ENCODE measurements around the gene C1orf87.

C1orf87 gene

DNA sequence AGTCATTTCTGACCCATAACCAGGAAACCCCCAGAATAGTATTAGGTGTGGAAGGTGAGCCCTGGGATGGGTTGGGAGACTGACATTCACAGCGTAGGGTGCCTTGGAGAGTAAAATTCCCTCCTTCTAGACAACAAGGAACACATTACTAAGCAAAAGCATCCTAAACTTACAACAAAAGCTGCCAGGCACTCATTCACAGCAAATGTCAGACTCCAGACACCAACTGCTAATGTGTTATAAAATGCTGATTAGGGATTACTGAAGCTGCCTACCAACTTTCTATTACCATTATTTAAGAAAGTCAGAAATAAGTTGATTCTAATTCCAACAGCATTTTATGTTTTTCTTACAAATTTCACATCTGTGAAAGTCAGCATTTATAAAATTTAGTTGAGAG, 40.0 kb upstream of the C1orf87 start:
- Histone ChIP-seq H3K4me1 (ENCODE audit: insufficient read depth, low read length) (no peaks in the 10 kb centered on the region), H2AFZ (ENCODE audit: low read depth, low read length) (no peak overlapping the region), H3K9ac (ENCODE audit: low read depth, low read length) (no peak overlapping the region), H3K79me2 (ENCODE audit: insufficient read depth, low read length) (no peaks in the 10 kb centered on the region), H3K36me3 (ENCODE audit: insufficient read depth, low read length) (no peaks in the 10 kb centered on the region), H3K27ac (ENCODE audit: low read length) (no peak overlapping the region), H3K4me2 (ENCODE audit: insufficient read depth, low read length) (no peak overlapping the region), H3K4me3 (ENCODE audit: low read depth in 1 of 2, low read length in 2 of 2) (no peak overlapping the region), H4K20me1 (ENCODE audit: insufficient read depth, low read length) (no peaks in the 10 kb centered on the region), H3K27me3 (ENCODE audit: insufficient read depth, low read length, poor library complexity) (no peaks in the 10 kb centered on the region), H3K9me3 (ENCODE audit: insufficient read depth, low read length, severe bottlenecking) (no peaks in the 10 kb centered on the region)
- no peak for DNase-seq
- ATAC-seq (ENCODE audit: insufficient read depth, low read depth), result no peak
- TF ChIP-seq, protein P1, sequence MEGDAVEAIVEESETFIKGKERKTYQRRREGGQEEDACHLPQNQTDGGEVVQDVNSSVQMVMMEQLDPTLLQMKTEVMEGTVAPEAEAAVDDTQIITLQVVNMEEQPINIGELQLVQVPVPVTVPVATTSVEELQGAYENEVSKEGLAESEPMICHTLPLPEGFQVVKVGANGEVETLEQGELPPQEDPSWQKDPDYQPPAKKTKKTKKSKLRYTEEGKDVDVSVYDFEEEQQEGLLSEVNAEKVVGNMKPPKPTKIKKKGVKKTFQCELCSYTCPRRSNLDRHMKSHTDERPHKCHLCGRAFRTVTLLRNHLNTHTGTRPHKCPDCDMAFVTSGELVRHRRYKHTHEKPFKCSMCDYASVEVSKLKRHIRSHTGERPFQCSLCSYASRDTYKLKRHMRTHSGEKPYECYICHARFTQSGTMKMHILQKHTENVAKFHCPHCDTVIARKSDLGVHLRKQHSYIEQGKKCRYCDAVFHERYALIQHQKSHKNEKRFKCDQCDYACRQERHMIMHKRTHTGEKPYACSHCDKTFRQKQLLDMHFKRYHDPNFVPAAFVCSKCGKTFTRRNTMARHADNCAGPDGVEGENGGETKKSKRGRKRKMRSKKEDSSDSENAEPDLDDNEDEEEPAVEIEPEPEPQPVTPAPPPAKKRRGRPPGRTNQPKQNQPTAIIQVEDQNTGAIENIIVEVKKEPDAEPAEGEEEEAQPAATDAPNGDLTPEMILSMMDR (IDR thresholded peaks at IDR 0.05; ENCODE audit: borderline replicate concordance, extremely low read depth, low read length, poor library complexity, severe bottlenecking), result no peak
- TF ChIP-seq EZH2 (IDR thresholded peaks at IDR 0.05; ENCODE audit: borderline replicate concordance, low read depth, low read length, severe bottlenecking), result no peak

DNA sequence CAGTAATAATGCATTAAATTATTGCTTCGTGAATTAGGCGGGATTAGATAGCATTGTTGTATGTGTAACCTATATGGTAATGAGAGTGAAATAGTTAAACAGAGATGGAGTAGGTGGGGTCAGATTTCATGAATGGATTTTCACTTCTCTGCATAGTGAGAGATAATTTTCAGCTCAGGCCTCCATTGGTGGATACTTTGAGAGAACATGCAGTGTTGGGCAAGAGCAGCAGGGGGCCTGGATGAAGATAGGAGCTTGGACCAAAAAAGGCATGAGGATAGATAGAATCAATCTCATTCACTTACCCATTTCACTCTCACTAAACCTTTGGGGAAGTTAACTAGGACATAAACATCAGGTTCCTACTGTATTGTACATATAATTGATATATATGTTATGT, 39.5 kb upstream of the C1orf87 start:
- Histone ChIP-seq H3K4me1 (ENCODE audit: insufficient read depth, low read length) (no peaks in the 10 kb centered on the region), H3K9me3 (ENCODE audit: insufficient read depth, low read length, severe bottlenecking) (no peaks in the 10 kb centered on the region), H3K4me3 (ENCODE audit: low read depth in 1 of 2, low read length in 2 of 2) (no peak overlapping the region), H3K36me3 (ENCODE audit: insufficient read depth, low read length) (no peaks in the 10 kb centered on the region), H2AFZ (ENCODE audit: low read depth, low read length) (no peak overlapping the region), H3K79me2 (ENCODE audit: insufficient read depth, low read length) (no peaks in the 10 kb centered on the region), H3K4me2 (ENCODE audit: insufficient read depth, low read length) (no peak overlapping the region), H3K9ac (ENCODE audit: low read depth, low read length) (no peak overlapping the region), H3K27me3 (ENCODE audit: insufficient read depth, low read length, poor library complexity) (no peaks in the 10 kb centered on the region), H4K20me1 (ENCODE audit: insufficient read depth, low read length) (no peaks in the 10 kb centered on the region), H3K27ac (ENCODE audit: low read length) (no peak overlapping the region)
- DNase-seq, result no peak
- TF ChIP-seq, protein P1 (IDR thresholded peaks at IDR 0.05; ENCODE audit: borderline replicate concordance, extremely low read depth, low read length, poor library complexity, severe bottlenecking), result no peak
- TF ChIP-seq EZH2 (IDR thresholded peaks at IDR 0.05; ENCODE audit: borderline replicate concordance, low read depth, low read length, severe bottlenecking), result no peak
- ATAC-seq (ENCODE audit: insufficient read depth, low read depth), result no peak

DNA sequence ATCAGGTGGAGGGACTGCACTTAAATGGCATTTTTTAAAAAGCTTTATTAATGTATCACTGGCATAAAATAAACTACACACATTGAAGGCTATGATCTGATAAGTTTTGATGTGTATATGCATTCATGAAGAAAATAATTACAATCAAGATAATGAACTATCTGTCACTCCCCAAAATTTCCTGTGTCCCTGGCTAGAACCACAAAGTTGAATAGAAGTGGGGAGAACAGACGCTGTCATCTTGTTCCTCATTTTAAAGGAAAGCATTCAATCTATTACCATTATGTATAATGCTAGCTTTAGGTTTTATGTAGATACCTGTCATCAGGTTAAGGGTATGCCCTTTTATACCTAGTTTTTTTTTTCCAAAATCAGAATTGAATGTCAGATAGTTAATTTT, 38.1 kb upstream of the C1orf87 start:
- Histone ChIP-seq H3K9me3 (ENCODE audit: insufficient read depth, low read length, severe bottlenecking) (no peaks in the 10 kb centered on the region), H3K4me3 (ENCODE audit: low read depth in 1 of 2, low read length in 2 of 2) (no peak overlapping the region), H3K27me3 (ENCODE audit: insufficient read depth, low read length, poor library complexity) (no peaks in the 10 kb centered on the region), H3K27ac (ENCODE audit: low read length) (no peak overlapping the region), H4K20me1 (ENCODE audit: insufficient read depth, low read length) (no peaks in the 10 kb centered on the region), H3K79me2 (ENCODE audit: insufficient read depth, low read length) (no peaks in the 10 kb centered on the region), H3K36me3 (ENCODE audit: insufficient read depth, low read length) (no peaks in the 10 kb centered on the region), H2AFZ (ENCODE audit: low read depth, low read length) (no peak overlapping the region), H3K4me1 (ENCODE audit: insufficient read depth, low read length) (no peaks in the 10 kb centered on the region), H3K4me2 (ENCODE audit: insufficient read depth, low read length) (no peak overlapping the region), H3K9ac (ENCODE audit: low read depth, low read length) (no peak overlapping the region)
- no peak for ATAC-seq (ENCODE audit: insufficient read depth, low read depth)
- TF ChIP-seq, protein P1 (IDR thresholded peaks at IDR 0.05; ENCODE audit: borderline replicate concordance, extremely low read depth, low read length, poor library complexity, severe bottlenecking), result no peak
- TF ChIP-seq EZH2 (IDR thresholded peaks at IDR 0.05; ENCODE audit: borderline replicate concordance, low read depth, low read length, severe bottlenecking), result no peak
- DNase-seq, result no peak

DNA sequence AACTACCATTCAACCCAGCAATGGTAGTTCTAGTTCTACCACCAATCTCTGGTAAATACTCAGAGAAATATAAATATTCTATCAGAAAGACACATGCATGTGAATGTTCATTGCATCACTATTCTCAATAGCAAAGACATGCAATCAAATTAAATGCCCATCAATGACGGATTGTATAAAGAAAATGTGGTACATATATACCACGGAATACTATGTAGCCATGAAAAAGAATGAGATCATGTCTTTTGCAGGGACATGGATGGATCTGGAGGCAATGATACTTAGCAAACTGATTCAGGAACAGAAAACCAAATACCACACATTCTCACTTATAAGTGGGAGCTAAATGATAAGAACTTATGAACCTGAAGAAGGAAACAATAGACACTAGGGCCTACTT, 37.5 kb upstream of the C1orf87 start:
- H3K27me3 ChIP-seq (ENCODE audit: insufficient read depth, low read length, poor library complexity), result no peaks in the 10 kb centered on the region
- H3K36me3 ChIP-seq (ENCODE audit: insufficient read depth, low read length), result no peaks in the 10 kb centered on the region
- DNase-seq (no peak), ATAC-seq (ENCODE audit: insufficient read depth, low read depth) (no peak)
- no peak for TF ChIP-seq EZH2 (IDR thresholded peaks at IDR 0.05; ENCODE audit: borderline replicate concordance, low read depth, low read length, severe bottlenecking)
- TF ChIP-seq, protein P1 (IDR thresholded peaks at IDR 0.05; ENCODE audit: borderline replicate concordance, extremely low read depth, low read length, poor library complexity, severe bottlenecking), result no peak
- H3K9ac ChIP-seq (ENCODE audit: low read depth, low read length), result no peak overlapping the region
- H3K4me1 ChIP-seq (ENCODE audit: insufficient read depth, low read length), result no peaks in the 10 kb centered on the region
- H3K4me3 ChIP-seq (ENCODE audit: low read depth in 1 of 2, low read length in 2 of 2), result no peak overlapping the region
- no peaks in the 10 kb centered on the region for H4K20me1 ChIP-seq (ENCODE audit: insufficient read depth, low read length)
- no peak overlapping the region for H2AFZ ChIP-seq (ENCODE audit: low read depth, low read length)
- no peak overlapping the region for H3K4me2 ChIP-seq (ENCODE audit: insufficient read depth, low read length)
- H3K79me2 ChIP-seq (ENCODE audit: insufficient read depth, low read length), result no peaks in the 10 kb centered on the region
- no peak overlapping the region for H3K27ac ChIP-seq (ENCODE audit: low read length)
- no peaks in the 10 kb centered on the region for H3K9me3 ChIP-seq (ENCODE audit: insufficient read depth, low read length, severe bottlenecking)
